ENCODE results near the gene TUBB8. TPM values are rescaled to one million over a fixed set of nuclear protein-coding genes. Genes with fewer than 3 reads are reported as not detected.

The TUBB8 gene
- 0.10 to 0.12 TPM in 2 of 5 replicates, not detected in the others for total RNA-seq (2022; extraction: Qiagen RNA extraction; ENCODE audit: low read depth)

GRCh38 chr10:48996-49395 is at the start of gene TUBB8:
TSS of gene TUBB8 (minus strand) at chr10:49296. CDS start at chr10:49238, 58 bp downstream.

Other genes with a start within 250 kb of the TUBB8 start
- gene ZMYND11, start 86.2 kb upstream of the TUBB8 start, total RNA-seq (2022; extraction: Qiagen RNA extraction; ENCODE audit: low read depth) = 32.8 to 44.9 TPM (median 41.6 TPM) in 5 replicates